Measurements from ENCODE around the gene ELMO3. TPM values are rescaled to one million over a fixed set of nuclear protein-coding genes. Genes with fewer than 3 reads are reported as not detected.

ELMO3 gene
- total and polyA plus RNA-seq, 2 of the 13 experiments (the other 11 are each of a cell fraction or from before 2014, with no cell fraction given), result 2.6 to 4.0 TPM

DNA sequence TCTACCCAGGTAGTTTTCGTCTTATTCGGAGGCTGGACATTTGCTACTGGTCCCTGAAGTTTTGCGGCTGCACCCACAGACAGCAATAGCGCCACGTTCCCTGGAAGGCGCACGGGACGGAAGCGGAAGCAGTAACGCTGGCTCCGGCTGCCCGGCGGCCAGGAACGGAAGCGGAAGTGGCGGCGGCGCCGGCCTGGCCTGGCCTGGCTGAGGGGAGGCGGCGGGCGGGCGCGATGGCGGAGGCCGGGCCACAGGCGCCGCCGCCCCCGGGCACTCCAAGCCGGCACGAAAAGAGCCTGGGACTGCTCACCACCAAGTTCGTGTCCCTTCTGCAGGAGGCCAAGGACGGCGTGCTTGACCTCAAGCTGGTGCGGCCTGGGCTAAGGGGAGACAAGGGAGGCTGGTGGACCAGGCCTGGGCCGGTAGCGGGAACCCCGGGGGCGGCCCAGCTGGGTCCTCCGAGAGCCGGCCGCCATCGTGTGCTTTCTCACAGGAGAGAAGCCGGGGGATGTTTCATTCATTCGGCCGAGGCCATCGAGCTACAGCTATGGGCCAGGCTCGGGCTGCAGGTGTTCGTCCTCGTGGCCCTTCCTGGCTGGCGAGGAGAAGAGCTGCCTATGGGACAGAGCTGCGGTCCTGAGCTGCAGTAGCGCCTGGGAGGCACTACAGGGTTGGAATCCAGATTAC, 6.8 kb upstream of the ELMO3 start, which contains the start of gene E2F4 (continued):
- TF ChIP-seq, protein P1, sequence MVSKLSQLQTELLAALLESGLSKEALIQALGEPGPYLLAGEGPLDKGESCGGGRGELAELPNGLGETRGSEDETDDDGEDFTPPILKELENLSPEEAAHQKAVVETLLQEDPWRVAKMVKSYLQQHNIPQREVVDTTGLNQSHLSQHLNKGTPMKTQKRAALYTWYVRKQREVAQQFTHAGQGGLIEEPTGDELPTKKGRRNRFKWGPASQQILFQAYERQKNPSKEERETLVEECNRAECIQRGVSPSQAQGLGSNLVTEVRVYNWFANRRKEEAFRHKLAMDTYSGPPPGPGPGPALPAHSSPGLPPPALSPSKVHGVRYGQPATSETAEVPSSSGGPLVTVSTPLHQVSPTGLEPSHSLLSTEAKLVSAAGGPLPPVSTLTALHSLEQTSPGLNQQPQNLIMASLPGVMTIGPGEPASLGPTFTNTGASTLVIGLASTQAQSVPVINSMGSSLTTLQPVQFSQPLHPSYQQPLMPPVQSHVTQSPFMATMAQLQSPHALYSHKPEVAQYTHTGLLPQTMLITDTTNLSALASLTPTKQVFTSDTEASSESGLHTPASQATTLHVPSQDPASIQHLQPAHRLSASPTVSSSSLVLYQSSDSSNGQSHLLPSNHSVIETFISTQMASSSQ (IDR thresholded peaks at IDR 0.05; ENCODE audit: low read depth), result no peak
- TF ChIP-seq, protein P1 (CRISPR knock-in tag; IDR thresholded peaks at IDR 0.05; ENCODE audit: borderline replicate concordance), result peak; percentile 35; the same call in 1 of the 2 replicates
- TF ChIP-seq, protein P2, sequence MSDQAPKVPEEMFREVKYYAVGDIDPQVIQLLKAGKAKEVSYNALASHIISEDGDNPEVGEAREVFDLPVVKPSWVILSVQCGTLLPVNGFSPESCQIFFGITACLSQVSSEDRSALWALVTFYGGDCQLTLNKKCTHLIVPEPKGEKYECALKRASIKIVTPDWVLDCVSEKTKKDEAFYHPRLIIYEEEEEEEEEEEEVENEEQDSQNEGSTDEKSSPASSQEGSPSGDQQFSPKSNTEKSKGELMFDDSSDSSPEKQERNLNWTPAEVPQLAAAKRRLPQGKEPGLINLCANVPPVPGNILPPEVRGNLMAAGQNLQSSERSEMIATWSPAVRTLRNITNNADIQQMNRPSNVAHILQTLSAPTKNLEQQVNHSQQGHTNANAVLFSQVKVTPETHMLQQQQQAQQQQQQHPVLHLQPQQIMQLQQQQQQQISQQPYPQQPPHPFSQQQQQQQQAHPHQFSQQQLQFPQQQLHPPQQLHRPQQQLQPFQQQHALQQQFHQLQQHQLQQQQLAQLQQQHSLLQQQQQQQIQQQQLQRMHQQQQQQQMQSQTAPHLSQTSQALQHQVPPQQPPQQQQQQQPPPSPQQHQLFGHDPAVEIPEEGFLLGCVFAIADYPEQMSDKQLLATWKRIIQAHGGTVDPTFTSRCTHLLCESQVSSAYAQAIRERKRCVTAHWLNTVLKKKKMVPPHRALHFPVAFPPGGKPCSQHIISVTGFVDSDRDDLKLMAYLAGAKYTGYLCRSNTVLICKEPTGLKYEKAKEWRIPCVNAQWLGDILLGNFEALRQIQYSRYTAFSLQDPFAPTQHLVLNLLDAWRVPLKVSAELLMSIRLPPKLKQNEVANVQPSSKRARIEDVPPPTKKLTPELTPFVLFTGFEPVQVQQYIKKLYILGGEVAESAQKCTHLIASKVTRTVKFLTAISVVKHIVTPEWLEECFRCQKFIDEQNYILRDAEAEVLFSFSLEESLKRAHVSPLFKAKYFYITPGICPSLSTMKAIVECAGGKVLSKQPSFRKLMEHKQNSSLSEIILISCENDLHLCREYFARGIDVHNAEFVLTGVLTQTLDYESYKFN (CRISPR knock-in tag; conservative IDR thresholded peaks at IDR 0.05), result no peak
- TF ChIP-seq ZNF263 (CRISPR knock-in tag; IDR thresholded peaks at IDR 0.05) (peak; percentile 61), HDAC1 (CRISPR knock-in tag; IDR thresholded peaks at IDR 0.05) (peak; percentile 88), ZFP90 (CRISPR knock-in tag; IDR thresholded peaks at IDR 0.05; ENCODE audit: borderline replicate concordance) (peak; percentile 92; the same call in 1 of the 2 replicates), ZNF225 (CRISPR knock-in tag; IDR thresholded peaks at IDR 0.05) (peak; percentile 88), IKZF1 (IDR thresholded peaks at IDR 0.05) (no peak), HOXA5 (CRISPR knock-in tag; IDR thresholded peaks at IDR 0.05) (peak; percentile 82), RBAK (CRISPR knock-in tag; IDR thresholded peaks at IDR 0.05) (no peak), MYC (CRISPR knock-in tag; IDR thresholded peaks at IDR 0.05; ENCODE audit: borderline replicate concordance) (peak; percentile 70), ZNF101 (CRISPR knock-in tag; IDR thresholded peaks at IDR 0.05; ENCODE audit: borderline replicate concordance, low read depth) (no peak), NR2C2 (CRISPR knock-in tag; IDR thresholded peaks at IDR 0.05; ENCODE audit: borderline replicate concordance) (peak; percentile 94), ZNF720 (CRISPR knock-in tag; IDR thresholded peaks at IDR 0.05) (no peak), FOXK2 (IDR thresholded peaks at IDR 0.05) (peak; percentile 48; the same call in 1 of the 2 replicates), BORCS8-MEF2B (CRISPR knock-in tag; IDR thresholded peaks at IDR 0.05) (peak; percentile 57; the same call in 1 of the 2 replicates)
- TF ChIP-seq, protein P3, sequence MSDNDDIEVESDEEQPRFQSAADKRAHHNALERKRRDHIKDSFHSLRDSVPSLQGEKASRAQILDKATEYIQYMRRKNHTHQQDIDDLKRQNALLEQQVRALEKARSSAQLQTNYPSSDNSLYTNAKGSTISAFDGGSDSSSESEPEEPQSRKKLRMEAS (IDR thresholded peaks at IDR 0.05), result peak; percentile 63; the same call in 1 of the 2 replicates
- TF ChIP-seq, protein P4, sequence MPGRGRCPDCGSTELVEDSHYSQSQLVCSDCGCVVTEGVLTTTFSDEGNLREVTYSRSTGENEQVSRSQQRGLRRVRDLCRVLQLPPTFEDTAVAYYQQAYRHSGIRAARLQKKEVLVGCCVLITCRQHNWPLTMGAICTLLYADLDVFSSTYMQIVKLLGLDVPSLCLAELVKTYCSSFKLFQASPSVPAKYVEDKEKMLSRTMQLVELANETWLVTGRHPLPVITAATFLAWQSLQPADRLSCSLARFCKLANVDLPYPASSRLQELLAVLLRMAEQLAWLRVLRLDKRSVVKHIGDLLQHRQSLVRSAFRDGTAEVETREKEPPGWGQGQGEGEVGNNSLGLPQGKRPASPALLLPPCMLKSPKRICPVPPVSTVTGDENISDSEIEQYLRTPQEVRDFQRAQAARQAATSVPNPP (CRISPR knock-in tag; IDR thresholded peaks at IDR 0.05), result no peak; the same call in 1 of the 2 replicates
- TF ChIP-seq, protein P5, sequence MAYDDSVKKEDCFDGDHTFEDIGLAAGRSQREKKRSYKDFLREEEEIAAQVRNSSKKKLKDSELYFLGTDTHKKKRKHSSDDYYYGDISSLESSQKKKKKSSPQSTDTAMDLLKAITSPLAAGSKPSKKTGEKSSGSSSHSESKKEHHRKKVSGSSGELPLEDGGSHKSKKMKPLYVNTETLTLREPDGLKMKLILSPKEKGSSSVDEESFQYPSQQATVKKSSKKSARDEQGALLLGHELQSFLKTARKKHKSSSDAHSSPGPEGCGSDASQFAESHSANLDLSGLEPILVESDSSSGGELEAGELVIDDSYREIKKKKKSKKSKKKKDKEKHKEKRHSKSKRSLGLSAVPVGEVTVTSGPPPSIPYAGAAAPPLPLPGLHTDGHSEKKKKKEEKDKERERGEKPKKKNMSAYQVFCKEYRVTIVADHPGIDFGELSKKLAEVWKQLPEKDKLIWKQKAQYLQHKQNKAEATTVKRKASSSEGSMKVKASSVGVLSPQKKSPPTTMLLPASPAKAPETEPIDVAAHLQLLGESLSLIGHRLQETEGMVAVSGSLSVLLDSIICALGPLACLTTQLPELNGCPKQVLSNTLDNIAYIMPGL (CRISPR knock-in tag; IDR thresholded peaks at IDR 0.05; ENCODE audit: borderline replicate concordance in 1 of 2, low read depth in 1 of 2), result peak in 1 of 2 experiments; percentile 66; a peak in 1 of 4 replicates

Measured in HepG2 (cell line).